Measurements from ENCODE around the gene HMCN1. TPM values are rescaled to one million over a fixed set of nuclear protein-coding genes. Genes with fewer than 3 reads are reported as not detected.

HMCN1 gene
- total and polyA plus RNA-seq, 11 donors: 2.1 to 14.1 (median 5.6) TPM

- DNase-seq (no peak), ATAC-seq (no peak)
- TF ChIP-seq CTCF (IDR thresholded peaks at IDR 0.05) (no peak), POLR2A (IDR thresholded peaks at IDR 0.05) (no peak)
- Histone ChIP-seq H3K27ac (peak overlapping the region in 10 of 12 donors; percentile 20 to 83 (median 60)), H3K9me3 (no peaks in the 10 kb centered on the region), H3K4me1 (peaks cover 0 to 19% (median 0%) of the 10 kb centered on the region in 12 donors), H3K36me3 (no peaks in the 10 kb centered on the region), H3K27me3 (no peaks in the 10 kb centered on the region), H3K4me3 (peak overlapping the region in 8 of 12 donors; percentile 15 to 39 (median 29))
- intact Hi-C loops (cut with DNase I): no loop called here
- 48 to 56% (median 54%) methylated on average over 6 of the region's 6 CpGs for WGBS, 4 donors
These were observed 40.5 kb upstream of the HMCN1 start for GRCh38 chr1:185693654-185694053.

- H3K27ac ChIP-seq: peak overlapping the region; percentile 1 to 83 (median 45)
- WGBS, 4 donors: 47 to 55% (median 50%) methylated on average over 8 of the region's 8 CpGs
- peak in 3 of 5 donors; percentile 34 to 39 (median 35) for DNase-seq
- ATAC-seq: peak in 2 of 4 donors; percentile 33 to 44
- no peaks in the 10 kb centered on the region for H3K9me3 ChIP-seq
- H3K36me3 ChIP-seq: no peaks in the 10 kb centered on the region
- H3K4me3 ChIP-seq: peak overlapping the region in 9 of 12 donors; percentile 6 to 39 (median 27)
- peaks cover 0 to 19% (median 0%) of the 10 kb centered on the region in 12 donors for H3K4me1 ChIP-seq
- intact Hi-C loops (cut with DNase I): no loop called here
- no peaks in the 10 kb centered on the region for H3K27me3 ChIP-seq
- TF ChIP-seq POLR2A (IDR thresholded peaks at IDR 0.05) (no peak), CTCF (IDR thresholded peaks at IDR 0.05) (no peak)
These were observed 40.1 kb upstream of the HMCN1 start for GRCh38 chr1:185694081-185694480.

- intact Hi-C loops (cut with DNase I): no loop called here
- Histone ChIP-seq H3K27ac (no peak overlapping the region), H3K9me3 (no peaks in the 10 kb centered on the region), H3K36me3 (no peaks in the 10 kb centered on the region), H3K4me1 (peaks cover 0 to 19% (median 0%) of the 10 kb centered on the region in 12 donors), H3K27me3 (no peaks in the 10 kb centered on the region), H3K4me3 (no peak overlapping the region)
- ATAC-seq (no peak), DNase-seq (no peak)
- TF ChIP-seq CTCF (IDR thresholded peaks at IDR 0.05) (peak in 3 of 12 donors; percentile 12 to 21 (median 16)), POLR2A (IDR thresholded peaks at IDR 0.05) (no peak)
These were observed 38.9 kb upstream of the HMCN1 start for GRCh38 chr1:185695299-185695698.

GRCh38 chr1:185696422-185697150 lies 37.6 kb upstream of the HMCN1 start:
- Histone ChIP-seq H3K36me3 (no peaks in the 10 kb centered on the region), H3K4me1 (peaks cover 0 to 19% (median 0%) of the 10 kb centered on the region in 12 donors), H3K27ac (no peak overlapping the region), H3K4me3 (no peak overlapping the region), H3K9me3 (no peaks in the 10 kb centered on the region), H3K27me3 (no peaks in the 10 kb centered on the region)
- DNase-seq: no peak
- TF ChIP-seq CTCF (IDR thresholded peaks at IDR 0.05) (no peak), POLR2A (IDR thresholded peaks at IDR 0.05) (no peak)
- whole genome bisulfite sequencing, 4 donors: 93 to 96% (median 94%) methylated on average over 4 of the region's 4 CpGs
- no peak for ATAC-seq
- intact Hi-C loops (cut with DNase I): no loop called here

Data from heart left ventricle (tissue), 16 donors.